Astrocyte (in vitro differentiated cells and primary cell): ENCODE measurements around the gene VAT1L.

Experiments used
- EZH2 ChIP-seq: IDR thresholded peaks from 2 replicates; pipeline ENCODE4 v1.6.1; 2012; ENCODE audit warnings: mild to moderate bottlenecking, low read length, inconsistent platforms; ENCODE audit not compliant: insufficient read depth
- TF ChIP-seq, protein P1 (sequence below): IDR thresholded peaks from 2 replicates; pipeline ENCODE4 v1.5.1; 2011; ENCODE audit warnings: low read depth, mild to moderate bottlenecking, inconsistent platforms, low read length, moderate library complexity; ENCODE audit not compliant: insufficient read depth

DNA sequence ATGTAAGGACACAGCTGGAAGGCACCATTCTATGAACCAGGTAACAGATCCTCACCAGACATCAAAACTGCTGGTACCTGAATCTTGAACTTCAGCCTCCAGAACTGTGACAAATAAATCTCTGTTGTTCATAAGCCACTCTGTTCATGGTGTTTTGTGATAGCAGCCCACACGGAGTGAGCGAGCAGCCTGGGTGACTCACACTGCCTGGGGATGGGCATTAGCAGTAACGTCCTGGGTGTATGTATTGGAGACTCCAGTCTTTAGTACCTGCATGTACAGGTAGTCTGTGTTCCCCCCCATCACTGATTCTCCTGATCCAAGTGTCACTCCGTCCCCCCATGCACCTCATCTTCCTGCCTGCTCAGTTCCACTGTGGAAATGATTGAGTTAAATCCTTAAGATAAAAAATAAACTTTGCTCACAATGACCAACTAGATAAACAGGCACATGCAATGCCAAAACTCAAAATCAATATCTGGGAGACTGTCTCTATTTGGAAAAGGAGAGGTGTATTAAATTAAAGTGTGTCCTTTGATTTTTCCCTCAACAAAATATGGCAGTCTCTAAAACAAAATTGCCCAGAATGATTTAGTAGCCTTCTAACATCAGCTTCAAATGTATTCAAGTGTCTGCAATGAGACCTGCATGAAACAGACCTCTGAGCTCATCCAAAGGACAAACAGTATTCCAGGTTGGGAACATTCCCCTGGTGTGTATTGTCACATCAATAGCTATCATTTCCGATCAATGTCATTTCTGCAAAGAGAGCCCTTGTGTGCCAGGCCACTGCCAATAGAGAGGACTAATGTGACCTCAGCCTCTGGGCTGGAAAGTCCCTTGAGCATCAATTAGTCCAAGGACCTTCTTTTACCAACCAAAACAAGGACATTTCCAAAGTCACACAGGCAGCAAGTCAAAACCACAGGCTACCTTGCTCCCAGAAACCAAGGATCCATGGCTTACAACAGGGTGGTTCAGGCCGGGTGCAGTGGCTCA lies 12.2 kb upstream of the VAT1L start:
- TF ChIP-seq, protein P1, sequence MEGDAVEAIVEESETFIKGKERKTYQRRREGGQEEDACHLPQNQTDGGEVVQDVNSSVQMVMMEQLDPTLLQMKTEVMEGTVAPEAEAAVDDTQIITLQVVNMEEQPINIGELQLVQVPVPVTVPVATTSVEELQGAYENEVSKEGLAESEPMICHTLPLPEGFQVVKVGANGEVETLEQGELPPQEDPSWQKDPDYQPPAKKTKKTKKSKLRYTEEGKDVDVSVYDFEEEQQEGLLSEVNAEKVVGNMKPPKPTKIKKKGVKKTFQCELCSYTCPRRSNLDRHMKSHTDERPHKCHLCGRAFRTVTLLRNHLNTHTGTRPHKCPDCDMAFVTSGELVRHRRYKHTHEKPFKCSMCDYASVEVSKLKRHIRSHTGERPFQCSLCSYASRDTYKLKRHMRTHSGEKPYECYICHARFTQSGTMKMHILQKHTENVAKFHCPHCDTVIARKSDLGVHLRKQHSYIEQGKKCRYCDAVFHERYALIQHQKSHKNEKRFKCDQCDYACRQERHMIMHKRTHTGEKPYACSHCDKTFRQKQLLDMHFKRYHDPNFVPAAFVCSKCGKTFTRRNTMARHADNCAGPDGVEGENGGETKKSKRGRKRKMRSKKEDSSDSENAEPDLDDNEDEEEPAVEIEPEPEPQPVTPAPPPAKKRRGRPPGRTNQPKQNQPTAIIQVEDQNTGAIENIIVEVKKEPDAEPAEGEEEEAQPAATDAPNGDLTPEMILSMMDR, result no peak
- TF ChIP-seq EZH2, result no peak
